GM21360 (cell line): ENCODE data around the gene TDP2.
"Not testable (repeated sequence)": the region's sequence is repeated elsewhere in the genome, so short reads cannot be mapped to it uniquely, and the experiment has no call there.

ENCODE experiments used
- ATAC-seq: cut with Tn5 transposase; IDR thresholded peaks from one replicate; pipeline ENCODE4 v1.9.1; 2021; ENCODE audit warnings: mild to moderate bottlenecking, moderate library complexity; ENCODE audit not compliant: unreplicated experiment

TDP2 gene

GRCh38 chr6:24666641-24667377, at the start of gene TDP2, which contains the start of gene ACOT13:
TSS of gene TDP2 (minus strand) at chr6:24666899. CDS start at chr6:24666862, 37 bp downstream.
TSS of gene ACOT13 (plus strand) at chr6:24667077. CDS start at chr6:24667264, 187 bp downstream.
- ATAC-seq = peak; percentile 97

GRCh38 chr6:24710519-24711303, 44.0 kb upstream of the TDP2 start:
- ATAC-seq = no peak

- no peak for ATAC-seq
These were observed 42.5 kb upstream of the TDP2 start for GRCh38 chr6:24709014-24709711.

GRCh38 chr6:24708612-24709011, 41.9 kb upstream of the TDP2 start:
- no peak for ATAC-seq

GRCh38 chr6:24704468-24704867, 37.8 kb upstream of the TDP2 start:
- no peak for ATAC-seq

GRCh38 chr6:24702720-24703282, 36.1 kb upstream of the TDP2 start:
- ATAC-seq = no peak

GRCh38 chr6:24699521-24700359, 33.0 kb upstream of the TDP2 start:
- ATAC-seq = no peak

GRCh38 chr6:24696097-24696496, 29.4 kb upstream of the TDP2 start:
- ATAC-seq = no peak

- not testable (repeated sequence) for ATAC-seq
These were observed 28.9 kb upstream of the TDP2 start for GRCh38 chr6:24695635-24696034.

GRCh38 chr6:24694198-24694597, 27.5 kb upstream of the TDP2 start:
- ATAC-seq = no peak

- no peak for ATAC-seq
These were observed 26.3 kb upstream of the TDP2 start for GRCh38 chr6:24692848-24693592.

GRCh38 chr6:24692415-24692814, 25.7 kb upstream of the TDP2 start:
- ATAC-seq = no peak

GRCh38 chr6:24692003-24692402, 25.3 kb upstream of the TDP2 start:
- ATAC-seq = no peak

GRCh38 chr6:24691550-24691949, 24.9 kb upstream of the TDP2 start:
- ATAC-seq = no peak

- no peak for ATAC-seq
These were observed 23.9 kb upstream of the TDP2 start for GRCh38 chr6:24690593-24690992.

- no peak for ATAC-seq
These were observed 23.3 kb upstream of the TDP2 start for GRCh38 chr6:24689964-24690363.

- no peak for ATAC-seq
These were observed 20.2 kb upstream of the TDP2 start for GRCh38 chr6:24686946-24687345.

GRCh38 chr6:24686408-24686807, 19.7 kb upstream of the TDP2 start:
- no peak for ATAC-seq
